GM12801 (cell line): Measurements from ENCODE around the gene SEMA4D.

Experiments
- TF ChIP-seq, protein P1 (sequence below): IDR thresholded peaks from one replicate; pipeline ENCODE4 v1.5.1; 2011; ENCODE audit warnings: control low read depth; ENCODE audit not compliant: insufficient read length; ENCODE audit errors: extremely low read depth

The SEMA4D gene

DNA sequence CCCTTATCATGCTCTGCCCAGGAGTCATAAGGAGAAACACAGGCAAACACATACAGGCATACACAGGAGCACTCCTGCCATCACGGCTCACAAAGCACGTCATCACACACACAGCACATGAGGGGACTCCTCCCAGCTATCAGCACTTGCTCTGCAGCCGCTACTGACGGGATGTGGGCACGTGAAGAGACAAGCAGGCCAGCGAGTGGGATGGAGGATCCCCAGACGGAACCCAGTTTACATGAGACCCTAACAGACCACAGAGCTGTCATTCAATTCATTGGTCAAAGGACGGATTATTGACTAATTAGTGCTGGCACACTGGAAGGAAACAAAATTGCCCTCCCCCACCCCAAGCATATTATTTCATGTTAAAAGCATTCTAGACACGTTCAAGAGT, 53.6 kb downstream of the SEMA4D start:
- TF ChIP-seq, protein P1, sequence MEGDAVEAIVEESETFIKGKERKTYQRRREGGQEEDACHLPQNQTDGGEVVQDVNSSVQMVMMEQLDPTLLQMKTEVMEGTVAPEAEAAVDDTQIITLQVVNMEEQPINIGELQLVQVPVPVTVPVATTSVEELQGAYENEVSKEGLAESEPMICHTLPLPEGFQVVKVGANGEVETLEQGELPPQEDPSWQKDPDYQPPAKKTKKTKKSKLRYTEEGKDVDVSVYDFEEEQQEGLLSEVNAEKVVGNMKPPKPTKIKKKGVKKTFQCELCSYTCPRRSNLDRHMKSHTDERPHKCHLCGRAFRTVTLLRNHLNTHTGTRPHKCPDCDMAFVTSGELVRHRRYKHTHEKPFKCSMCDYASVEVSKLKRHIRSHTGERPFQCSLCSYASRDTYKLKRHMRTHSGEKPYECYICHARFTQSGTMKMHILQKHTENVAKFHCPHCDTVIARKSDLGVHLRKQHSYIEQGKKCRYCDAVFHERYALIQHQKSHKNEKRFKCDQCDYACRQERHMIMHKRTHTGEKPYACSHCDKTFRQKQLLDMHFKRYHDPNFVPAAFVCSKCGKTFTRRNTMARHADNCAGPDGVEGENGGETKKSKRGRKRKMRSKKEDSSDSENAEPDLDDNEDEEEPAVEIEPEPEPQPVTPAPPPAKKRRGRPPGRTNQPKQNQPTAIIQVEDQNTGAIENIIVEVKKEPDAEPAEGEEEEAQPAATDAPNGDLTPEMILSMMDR, result no peak

GRCh38 chr9:89442981-89443814, 54.7 kb downstream of the SEMA4D start:
- TF ChIP-seq, protein P1, result no peak

DNA sequence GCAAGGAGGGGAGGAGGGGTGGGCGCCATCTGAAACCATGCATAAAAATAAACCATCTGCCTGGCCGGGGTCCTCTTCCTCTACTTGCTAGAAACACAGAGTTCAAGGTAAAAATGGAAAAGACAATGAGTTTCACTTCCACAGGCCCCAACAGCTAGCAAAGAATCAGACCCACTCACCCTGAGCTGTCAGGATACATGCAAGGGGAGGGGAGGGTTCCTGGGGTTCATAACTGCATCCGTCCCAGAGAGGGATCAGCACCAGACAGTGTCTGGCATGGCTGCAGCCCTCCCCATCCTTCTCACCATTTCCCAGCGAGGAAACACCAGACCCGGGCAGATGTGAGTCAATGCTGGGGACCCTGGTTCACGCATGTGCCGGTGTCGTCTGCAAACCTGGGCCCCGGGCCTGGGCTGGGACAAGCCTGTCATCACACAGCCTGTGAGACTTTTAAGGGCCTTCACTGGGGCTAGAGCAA, 55.4 kb downstream of the SEMA4D start:
- TF ChIP-seq, protein P1, result no peak

DNA sequence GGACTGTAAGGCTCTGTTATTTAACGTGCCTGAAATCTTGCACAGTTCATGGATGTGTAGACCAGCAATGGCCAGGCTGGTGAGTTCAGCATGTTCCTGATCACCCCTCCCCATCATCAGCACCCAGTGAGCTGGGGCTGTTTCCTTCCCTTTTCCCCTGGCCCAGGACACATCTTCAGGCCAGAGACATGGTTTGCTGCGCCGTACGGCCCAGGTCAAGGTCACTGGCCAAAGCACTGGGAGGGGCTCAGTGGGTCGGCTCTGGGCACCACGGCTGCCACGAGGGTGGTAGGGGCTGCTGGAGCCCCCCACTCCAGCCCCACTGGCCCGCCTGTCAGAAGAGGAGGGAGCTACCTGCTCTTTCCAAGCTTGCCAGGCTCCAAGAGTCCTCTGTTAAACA, 55.9 kb downstream of the SEMA4D start:
- TF ChIP-seq, protein P1, result no peak

DNA sequence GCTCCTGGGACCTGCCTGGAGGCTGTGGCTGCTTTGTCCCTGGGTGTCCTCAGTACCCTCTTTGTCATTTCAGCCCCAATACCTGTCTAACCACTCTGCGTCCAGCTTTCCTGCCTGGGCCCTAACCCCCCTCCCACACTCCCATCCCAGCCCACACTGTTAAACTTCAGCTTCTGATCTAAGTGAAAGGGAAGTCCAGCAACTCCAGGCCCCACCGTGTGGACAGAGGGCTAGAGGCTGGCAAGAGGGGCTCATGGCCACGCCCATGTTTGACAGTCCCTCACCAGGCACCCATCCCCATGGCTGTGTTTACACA, 56.3 kb downstream of the SEMA4D start:
- TF ChIP-seq, protein P1, result no peak

DNA sequence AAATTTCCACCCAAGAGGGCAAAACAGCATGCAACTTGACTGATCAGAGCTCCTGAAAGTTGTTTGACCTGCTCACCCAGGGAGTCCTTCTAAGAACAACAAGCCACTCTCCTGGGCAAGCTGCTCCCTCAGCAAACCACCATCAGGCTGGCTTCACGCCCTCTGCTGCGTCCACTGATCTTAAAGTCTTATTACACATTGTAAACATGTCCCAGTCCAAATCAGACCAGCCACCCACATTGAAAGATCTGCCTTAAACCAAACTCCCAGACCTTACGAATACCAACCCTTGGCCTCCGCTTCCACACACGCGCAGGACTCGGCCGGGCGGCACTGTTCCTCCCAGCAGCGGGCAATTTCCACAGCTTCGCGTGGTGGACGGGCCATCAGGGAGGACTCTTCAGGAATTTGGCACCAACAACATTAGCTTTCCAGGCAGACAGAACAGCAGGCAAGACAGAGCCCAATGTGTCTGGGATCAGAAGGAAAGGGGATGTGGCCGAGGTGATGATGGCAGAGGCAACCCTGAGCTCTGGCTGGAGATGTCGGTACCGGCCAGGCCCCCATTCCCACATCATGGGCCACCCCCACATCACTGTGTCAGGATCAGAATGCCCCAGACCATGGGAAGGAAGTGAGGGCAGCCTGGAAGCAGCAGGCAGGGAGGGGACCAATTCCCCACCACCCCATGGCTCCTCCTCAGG, 56.8 kb downstream of the SEMA4D start:
- TF ChIP-seq, protein P1, result no peak

DNA sequence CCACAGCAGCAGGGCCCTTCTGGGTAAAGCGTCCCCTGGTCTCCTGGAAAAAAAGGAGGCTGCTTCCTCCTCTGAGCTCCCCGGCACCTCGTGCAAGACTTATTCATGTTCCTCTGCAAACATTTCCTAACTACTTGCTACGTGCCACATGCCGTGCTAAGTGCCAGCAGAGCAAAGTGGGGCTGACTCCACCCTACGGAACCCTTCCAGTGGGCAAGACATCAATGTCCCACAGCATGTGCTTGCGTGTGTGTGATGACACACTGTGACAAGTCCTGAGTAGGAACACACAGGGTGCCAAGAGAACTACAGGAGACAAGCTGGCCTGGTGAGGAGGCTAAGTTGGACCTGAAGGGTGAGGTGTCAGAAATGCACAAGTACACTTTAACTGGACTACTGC, 57.4 kb downstream of the SEMA4D start:
- TF ChIP-seq, protein P1, result no peak
